ENCODE measurements around the gene ATAD2B. TPM values are rescaled to one million over a fixed set of nuclear protein-coding genes. Genes with fewer than 3 reads are reported as not detected.

Gene ATAD2B
- total RNA-seq, 1 donor from 2014 or later: 24.0 TPM

DNA sequence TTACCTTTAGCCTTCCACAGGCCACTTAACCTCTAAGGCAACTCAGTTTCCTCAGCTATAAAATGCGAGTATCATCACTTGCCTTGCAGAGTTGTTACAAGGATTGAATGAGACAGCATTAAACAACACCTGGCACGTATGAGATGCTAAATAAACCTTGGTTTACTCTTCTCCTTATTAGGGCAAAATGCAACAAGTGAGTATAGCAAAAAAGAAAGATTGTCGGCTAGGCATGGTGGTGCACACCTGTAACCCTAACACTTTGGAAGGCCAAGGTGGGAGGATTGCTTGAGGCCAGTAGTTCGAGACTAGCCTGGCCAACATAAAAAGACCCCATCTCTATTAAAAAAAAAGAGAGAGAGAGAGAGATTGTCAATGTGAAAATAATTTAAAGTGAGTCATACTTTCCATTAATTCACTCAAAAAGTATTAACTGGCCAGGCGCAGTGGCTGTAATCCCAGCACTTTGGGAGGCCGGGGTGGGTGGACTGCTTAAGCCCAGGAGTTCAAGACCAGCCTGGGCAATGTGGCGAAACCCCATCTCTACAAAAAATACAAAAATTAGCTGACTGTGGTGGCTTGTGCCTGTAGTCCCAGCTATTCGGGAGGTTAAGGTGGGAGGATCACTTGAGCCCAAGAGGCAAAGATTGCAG, 8.0 kb downstream of the ATAD2B start:
- no peak overlapping the region for H3K4me3 ChIP-seq
- DNase-seq (no peak), ATAC-seq (no peak)
- peaks cover 11% of the 10 kb centered on the region for H3K4me1 ChIP-seq
- H3K27me3 ChIP-seq: no peaks in the 10 kb centered on the region
- H3K9me3 ChIP-seq: no peaks in the 10 kb centered on the region
- no peaks in the 10 kb centered on the region for H3K36me3 ChIP-seq
- intact Hi-C loops (cut with DNase I): no loop called here
- TF ChIP-seq, protein P1, sequence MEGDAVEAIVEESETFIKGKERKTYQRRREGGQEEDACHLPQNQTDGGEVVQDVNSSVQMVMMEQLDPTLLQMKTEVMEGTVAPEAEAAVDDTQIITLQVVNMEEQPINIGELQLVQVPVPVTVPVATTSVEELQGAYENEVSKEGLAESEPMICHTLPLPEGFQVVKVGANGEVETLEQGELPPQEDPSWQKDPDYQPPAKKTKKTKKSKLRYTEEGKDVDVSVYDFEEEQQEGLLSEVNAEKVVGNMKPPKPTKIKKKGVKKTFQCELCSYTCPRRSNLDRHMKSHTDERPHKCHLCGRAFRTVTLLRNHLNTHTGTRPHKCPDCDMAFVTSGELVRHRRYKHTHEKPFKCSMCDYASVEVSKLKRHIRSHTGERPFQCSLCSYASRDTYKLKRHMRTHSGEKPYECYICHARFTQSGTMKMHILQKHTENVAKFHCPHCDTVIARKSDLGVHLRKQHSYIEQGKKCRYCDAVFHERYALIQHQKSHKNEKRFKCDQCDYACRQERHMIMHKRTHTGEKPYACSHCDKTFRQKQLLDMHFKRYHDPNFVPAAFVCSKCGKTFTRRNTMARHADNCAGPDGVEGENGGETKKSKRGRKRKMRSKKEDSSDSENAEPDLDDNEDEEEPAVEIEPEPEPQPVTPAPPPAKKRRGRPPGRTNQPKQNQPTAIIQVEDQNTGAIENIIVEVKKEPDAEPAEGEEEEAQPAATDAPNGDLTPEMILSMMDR (IDR thresholded peaks at IDR 0.05): no peak
- no peak overlapping the region for H3K27ac ChIP-seq

DNA sequence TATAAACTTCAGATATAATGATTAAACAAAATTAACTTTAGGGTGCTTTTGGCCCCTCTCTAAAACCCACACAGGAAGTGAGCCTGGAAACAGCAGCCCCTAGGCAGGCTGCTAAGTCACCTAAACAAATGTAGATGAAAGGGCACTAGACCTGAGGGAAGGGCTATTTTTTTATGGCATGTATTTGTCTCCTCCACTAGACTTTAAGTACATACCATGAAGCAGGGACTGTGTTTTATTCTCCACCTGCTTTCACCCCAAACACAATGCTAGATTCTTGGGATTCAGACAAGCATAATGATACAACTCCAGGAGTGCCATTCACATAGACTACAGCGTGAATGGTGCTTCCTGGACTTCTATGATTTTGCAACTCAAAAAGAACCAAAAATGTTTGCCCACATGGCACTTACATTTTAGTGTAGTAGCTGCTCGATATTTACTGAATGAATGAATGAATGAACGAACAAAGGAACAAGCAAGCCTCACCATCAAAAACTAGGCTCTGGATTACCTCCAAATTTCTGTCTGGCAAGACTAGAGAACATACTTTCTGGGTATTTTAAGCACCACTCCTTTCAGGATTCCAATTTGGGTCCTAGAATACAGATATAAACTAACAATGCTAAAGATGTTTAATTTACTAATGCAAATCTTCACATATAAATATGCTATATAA, 10.1 kb downstream of the ATAD2B start:
- intact Hi-C loops (cut with DNase I): no loop called here
- Histone ChIP-seq H3K4me1 (peaks cover 11% of the 10 kb centered on the region), H3K27me3 (no peaks in the 10 kb centered on the region), H3K27ac (no peak overlapping the region), H3K9me3 (no peaks in the 10 kb centered on the region), H3K36me3 (no peaks in the 10 kb centered on the region), H3K4me3 (no peak overlapping the region)
- no peak for DNase-seq
- TF ChIP-seq, protein P1 (IDR thresholded peaks at IDR 0.05): no peak
- no peak for ATAC-seq

DNA sequence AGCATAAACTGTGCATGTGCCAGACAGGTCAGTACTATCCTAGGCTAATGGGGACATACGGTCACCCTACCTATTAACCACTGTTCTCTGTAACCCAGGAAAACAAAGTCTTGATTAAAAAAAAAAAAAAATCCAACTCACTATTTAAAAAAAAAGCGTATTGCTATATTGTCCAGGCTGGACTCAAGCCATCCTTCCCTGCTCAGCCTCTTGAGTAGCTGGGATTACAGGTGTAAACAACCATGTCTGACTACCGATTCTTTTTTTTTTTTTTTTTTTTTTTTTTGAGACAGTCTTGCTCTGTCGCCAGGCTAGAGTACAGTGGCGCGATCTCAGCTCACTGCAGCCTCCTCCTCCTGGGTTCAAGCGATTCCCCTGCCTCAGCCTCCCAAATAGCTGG, 11.6 kb downstream of the ATAD2B start:
- intact Hi-C loops (cut with DNase I): no loop called here
- Histone ChIP-seq H3K36me3 (no peaks in the 10 kb centered on the region), H3K27ac (no peak overlapping the region), H3K27me3 (no peaks in the 10 kb centered on the region), H3K4me1 (peaks cover 7% of the 10 kb centered on the region), H3K4me3 (no peak overlapping the region), H3K9me3 (no peaks in the 10 kb centered on the region)
- ATAC-seq (no peak), DNase-seq (no peak)
- TF ChIP-seq, protein P1 (IDR thresholded peaks at IDR 0.05): no peak

DNA sequence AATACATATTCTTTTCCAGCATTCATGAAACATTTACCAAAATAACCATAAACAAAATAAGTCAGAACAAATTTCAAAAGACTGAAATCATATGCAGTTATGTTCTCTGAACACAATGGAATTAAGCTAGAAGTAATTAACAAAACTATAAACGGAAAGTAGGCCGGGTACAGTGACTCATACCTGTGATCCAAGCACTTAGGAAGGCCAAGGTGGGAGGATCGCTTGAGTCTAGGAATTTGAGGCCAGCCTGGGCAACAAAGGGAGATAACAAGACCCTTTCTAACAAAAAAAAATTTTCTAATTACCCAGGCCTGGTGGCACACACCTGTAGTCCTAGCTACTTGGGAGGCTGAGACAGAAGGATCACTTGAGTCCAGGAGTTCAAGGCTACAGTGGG, 14.9 kb downstream of the ATAD2B start:
- H3K9me3 ChIP-seq: no peaks in the 10 kb centered on the region
- peaks cover 7% of the 10 kb centered on the region for H3K4me1 ChIP-seq
- TF ChIP-seq, protein P1 (IDR thresholded peaks at IDR 0.05): no peak
- no peak overlapping the region for H3K27ac ChIP-seq
- no peak overlapping the region for H3K4me3 ChIP-seq
- intact Hi-C loops (cut with DNase I): no loop called here
- ATAC-seq (no peak), DNase-seq (no peak)
- H3K27me3 ChIP-seq: no peaks in the 10 kb centered on the region
- no peaks in the 10 kb centered on the region for H3K36me3 ChIP-seq

DNA sequence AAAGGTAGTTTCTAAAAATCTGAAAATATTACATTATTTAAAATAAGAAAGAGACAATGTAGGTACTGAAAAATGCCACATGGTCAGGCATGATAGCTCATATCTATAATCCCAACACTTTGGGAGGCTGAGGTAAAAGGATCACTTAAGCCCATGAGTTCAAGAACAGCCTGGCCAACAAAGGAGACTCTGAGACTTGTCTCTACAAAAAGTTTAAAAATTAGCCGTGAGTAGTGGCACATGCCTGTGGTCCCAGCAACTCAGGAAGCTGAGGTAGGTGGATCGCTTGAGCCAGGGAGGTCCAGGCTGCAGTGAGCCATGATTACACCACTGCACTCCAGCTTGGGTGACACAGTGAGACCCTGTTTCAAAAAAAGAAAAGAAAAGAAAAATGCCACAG, 21.8 kb downstream of the ATAD2B start:
- H3K4me1 ChIP-seq: peaks cover 33% of the 10 kb centered on the region

More for the DNA sequence above, 21.8 kb downstream of the ATAD2B start:
- DNase-seq: no peak
- no peaks in the 10 kb centered on the region for H3K9me3 ChIP-seq
- intact Hi-C loops (cut with DNase I): no loop called here
- H3K27ac ChIP-seq: no peak overlapping the region
- no peak for ATAC-seq
- no peaks in the 10 kb centered on the region for H3K36me3 ChIP-seq
- TF ChIP-seq, protein P1 (IDR thresholded peaks at IDR 0.05): no peak
- H3K4me3 ChIP-seq: no peak overlapping the region
- no peaks in the 10 kb centered on the region for H3K27me3 ChIP-seq
